ENCODE results near the gene CREBL2.

DNA sequence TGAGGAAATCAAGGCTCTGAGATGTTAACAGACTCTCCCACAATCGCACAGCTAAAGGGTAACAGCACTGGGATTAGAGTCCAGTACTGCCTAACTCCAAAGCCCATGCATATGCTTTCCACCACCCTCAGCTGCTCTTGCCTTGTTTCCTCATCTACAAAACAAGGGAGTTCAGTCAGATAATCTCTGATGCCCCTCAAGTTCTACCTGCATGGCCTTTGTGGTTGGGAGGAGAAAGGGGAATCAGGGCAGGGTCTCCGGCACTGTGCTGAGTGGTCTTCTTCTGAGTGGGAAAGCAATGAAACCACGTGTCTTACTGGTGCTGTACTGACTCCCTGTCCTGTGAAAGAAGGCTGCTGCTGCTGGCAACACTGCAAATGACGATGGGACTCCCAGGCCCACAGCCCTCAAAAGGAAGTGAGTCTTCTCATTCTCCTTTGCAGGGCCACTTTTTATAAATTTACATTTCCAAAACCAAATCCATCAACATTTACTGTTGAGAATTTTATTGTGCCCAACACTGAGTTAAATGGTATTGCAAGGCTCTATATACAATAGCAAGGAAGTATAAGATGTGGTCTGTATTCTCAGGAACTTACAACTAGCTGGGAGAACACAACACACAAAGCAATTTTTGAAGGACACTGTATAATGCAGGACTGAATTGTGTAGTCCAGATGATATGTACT is 29.3 kb upstream of the CREBL2 start:
- TF ChIP-seq, protein P1, sequence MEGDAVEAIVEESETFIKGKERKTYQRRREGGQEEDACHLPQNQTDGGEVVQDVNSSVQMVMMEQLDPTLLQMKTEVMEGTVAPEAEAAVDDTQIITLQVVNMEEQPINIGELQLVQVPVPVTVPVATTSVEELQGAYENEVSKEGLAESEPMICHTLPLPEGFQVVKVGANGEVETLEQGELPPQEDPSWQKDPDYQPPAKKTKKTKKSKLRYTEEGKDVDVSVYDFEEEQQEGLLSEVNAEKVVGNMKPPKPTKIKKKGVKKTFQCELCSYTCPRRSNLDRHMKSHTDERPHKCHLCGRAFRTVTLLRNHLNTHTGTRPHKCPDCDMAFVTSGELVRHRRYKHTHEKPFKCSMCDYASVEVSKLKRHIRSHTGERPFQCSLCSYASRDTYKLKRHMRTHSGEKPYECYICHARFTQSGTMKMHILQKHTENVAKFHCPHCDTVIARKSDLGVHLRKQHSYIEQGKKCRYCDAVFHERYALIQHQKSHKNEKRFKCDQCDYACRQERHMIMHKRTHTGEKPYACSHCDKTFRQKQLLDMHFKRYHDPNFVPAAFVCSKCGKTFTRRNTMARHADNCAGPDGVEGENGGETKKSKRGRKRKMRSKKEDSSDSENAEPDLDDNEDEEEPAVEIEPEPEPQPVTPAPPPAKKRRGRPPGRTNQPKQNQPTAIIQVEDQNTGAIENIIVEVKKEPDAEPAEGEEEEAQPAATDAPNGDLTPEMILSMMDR (IDR thresholded peaks at IDR 0.05; ENCODE audit: insufficient read depth, low read length, poor library complexity, severe bottlenecking): no peak
- TF ChIP-seq EZH2phosphoT487 (conservative IDR thresholded peaks at IDR 0.05; ENCODE audit: low read length): no peak

All from SU-DHL-6 (cell line).